Activated T-cell treated with anti-CD3 and anti-CD28 coated beads for 48 hours (primary cell): ENCODE results near the gene NBEA.
"Not testable (repeated sequence)": the region's sequence is repeated elsewhere in the genome, so short reads cannot be mapped to it uniquely, and the experiment has no call there.

Source experiments
- DNase-seq: peaks from one replicate; pipeline ENCODE4 v3.0.0-alpha.2; 2020; ENCODE audit warnings: low read depth

Gene NBEA

GRCh38 chr13:35672611-35673010, 730.5 kb downstream of the NBEA start:
- no peak for DNase-seq

DNA sequence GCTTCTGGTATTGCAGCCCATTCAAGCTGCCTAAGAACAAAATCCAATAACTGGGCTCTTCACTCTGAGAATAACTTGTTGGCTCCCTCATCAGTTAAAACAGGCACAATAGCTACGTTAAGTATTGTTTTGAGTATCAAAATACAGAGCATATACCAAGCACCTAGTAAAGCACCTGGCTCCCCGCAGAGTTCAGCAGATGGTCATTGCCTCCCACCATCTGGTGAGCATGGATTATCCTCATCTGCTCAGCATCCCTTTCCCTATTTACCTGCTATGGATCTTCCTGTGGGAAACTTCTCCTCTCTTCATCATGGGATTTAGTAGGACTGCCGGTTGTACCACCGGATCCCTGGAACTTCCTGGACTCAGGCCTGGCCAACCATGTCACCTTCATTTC, 733.6 kb downstream of the NBEA start:
- DNase-seq: no peak

- DNase-seq: not testable (repeated sequence)
Measured at GRCh38 chr13:35677863-35678262, 735.8 kb downstream of the NBEA start.

- DNase-seq: no peak
Measured at GRCh38 chr13:35681685-35682084, 739.6 kb downstream of the NBEA start.

- no peak for DNase-seq
Measured at GRCh38 chr13:35684432-35684831, 742.4 kb downstream of the NBEA start.

DNA sequence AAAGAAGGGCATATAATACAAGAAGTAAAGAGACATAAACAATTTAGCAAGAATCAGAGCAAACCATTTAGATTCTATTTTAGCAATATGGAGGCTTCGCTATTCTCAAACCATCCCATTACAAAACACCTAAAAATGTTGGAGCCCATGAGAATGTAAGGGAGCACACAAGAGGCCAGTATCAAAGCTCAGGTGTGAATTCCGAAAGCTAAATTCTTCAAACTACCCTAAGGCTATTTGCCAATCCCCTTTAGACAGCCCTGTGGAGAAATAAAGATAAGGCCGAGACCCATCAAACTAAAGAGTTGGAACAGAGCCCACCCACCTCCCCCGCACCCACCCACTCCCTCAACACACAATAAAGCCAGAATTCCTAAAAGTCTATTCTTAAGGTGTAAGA, 745.3 kb downstream of the NBEA start:
- DNase-seq: no peak

DNA sequence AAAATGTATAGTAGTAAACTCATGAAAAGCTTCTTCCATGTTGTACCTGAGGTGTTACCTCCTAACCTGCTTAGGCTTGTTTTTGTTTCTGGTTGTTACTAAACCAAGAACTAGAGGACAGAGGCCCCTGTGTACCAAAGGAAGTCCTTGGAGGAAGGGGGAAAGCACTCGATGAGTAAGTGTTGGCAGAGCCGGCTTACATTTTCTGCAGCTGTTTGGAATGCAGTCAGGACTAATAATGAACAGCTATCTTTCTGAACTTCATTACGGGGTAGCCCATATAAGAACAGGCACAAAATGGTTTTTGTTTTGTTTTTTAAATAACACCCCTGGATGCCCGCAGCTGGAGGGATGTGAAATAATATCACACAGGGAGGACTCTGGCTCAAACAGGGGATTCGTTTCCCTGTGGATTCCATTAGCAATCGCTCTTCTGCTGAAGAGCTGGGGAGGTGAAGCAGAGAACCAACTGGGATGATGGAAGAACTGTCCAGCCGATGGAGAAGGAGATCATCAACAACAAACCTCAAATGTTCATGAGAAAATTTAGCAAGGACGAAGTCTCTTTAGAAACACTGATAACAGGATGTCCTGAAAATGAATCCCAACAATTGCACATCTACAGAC, 748.6 kb downstream of the NBEA start:
- DNase-seq: no peak

- no peak for DNase-seq
Measured at GRCh38 chr13:35693134-35693784, 751.2 kb downstream of the NBEA start.

DNA sequence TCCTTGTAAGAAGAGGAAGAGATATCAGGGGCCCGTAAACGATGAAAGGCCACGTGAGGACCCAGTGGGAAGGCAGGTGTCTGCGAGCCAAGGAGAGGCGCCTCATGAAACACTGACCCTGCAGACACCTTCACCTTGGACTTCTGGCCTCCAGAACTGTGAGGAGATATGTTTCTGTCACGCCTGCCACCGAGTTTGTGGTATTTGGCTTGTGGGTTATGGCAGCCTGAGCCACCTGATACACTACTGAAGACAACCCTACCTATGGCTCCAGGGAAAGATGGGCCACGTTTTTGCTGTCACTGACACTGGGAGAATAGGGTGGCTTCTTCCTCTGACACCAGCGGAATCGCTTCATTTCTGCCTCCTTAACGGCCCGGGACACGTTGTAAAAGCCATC, 752.0 kb downstream of the NBEA start:
- DNase-seq: no peak

GRCh38 chr13:35694549-35695447, 752.7 kb downstream of the NBEA start:
- DNase-seq: no peak

- no peak for DNase-seq
Measured at GRCh38 chr13:35695448-35695770, 753.3 kb downstream of the NBEA start.

DNA sequence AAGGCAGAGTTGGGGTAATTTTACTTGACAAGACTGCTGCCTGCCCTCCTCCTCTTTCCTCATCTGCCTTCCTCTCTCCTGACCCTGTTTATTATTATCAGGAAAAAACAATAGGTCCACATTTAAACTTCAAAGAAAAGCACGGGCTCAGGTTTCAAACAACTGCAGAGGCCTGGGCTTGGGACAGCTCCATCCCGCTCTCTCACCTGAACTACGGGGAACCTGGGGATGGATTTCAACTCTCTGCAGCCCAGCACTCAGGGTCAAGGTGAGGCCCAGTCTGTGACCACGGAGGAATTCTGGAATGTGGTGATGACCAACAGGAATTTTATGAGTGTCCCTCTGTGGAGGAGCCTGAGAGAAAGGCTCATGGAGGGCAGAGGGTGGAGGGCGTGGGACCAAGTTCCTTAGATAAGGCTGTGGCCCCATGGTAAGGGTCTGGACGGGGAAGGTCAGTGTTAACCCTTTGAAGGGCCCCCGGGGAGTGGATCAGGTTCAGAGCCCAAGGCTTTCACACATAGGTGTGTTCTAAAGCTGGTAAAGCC, 755.2 kb downstream of the NBEA start:
- DNase-seq: no peak

GRCh38 chr13:35698911-35699576, 757.0 kb downstream of the NBEA start:
- DNase-seq: no peak

DNA sequence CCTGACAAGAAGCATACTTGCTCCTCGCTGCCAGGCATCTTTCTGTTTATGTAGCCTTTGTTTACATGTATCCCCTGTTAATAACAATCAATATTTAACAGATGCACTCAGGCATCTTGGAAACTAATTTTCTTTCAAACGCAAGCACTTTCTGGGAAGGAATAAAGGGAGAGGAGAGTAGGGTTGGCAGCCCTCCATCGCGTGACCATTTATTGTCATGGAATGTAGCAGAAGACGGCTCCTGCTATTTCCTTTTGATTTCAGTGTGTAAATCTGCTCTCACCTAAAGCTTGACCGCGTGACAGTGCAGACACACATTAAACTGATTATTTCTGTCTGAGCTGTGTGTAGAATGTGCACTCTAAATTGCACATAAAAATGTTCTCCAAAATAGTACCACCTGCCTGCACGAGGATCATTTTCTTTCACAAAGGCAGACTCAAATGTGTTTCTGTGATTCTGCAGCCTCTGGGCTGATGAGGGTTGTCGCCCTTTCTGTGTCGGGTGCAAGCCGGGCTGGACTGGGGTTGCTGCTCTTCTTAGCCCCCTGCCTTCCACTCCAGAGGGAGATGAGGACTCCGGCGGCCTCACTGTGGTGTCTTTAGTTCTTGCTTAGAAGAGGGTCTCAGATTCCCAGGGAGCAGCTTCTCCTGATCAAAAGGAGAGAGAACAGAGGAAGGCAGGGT, 757.9 kb downstream of the NBEA start:
- DNase-seq: no peak

GRCh38 chr13:35700671-35701070, 758.6 kb downstream of the NBEA start:
- no peak for DNase-seq

DNA sequence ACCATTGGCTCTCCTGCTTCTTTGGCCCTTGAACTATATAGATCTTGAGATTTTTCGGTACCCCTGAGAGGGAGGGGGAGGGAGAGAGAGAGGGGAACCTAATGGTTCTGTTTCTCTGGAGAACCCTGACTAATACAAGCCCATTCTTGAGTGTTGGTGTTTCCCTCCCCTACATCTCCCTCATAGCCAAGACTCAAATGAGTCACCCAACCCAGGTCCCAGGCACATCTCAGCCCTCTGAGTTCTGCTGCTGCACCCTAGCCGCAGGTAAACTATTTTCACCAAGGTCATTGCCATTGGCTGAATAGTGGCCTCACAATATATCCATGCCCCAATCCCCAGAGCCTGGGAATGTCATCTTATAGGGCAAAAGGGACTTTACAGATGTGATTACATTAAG, 760.2 kb downstream of the NBEA start:
- DNase-seq: no peak

GRCh38 chr13:35703061-35703460, 761.0 kb downstream of the NBEA start:
- no peak for DNase-seq

- DNase-seq: no peak
Measured at GRCh38 chr13:35704331-35704730, 762.3 kb downstream of the NBEA start.

DNA sequence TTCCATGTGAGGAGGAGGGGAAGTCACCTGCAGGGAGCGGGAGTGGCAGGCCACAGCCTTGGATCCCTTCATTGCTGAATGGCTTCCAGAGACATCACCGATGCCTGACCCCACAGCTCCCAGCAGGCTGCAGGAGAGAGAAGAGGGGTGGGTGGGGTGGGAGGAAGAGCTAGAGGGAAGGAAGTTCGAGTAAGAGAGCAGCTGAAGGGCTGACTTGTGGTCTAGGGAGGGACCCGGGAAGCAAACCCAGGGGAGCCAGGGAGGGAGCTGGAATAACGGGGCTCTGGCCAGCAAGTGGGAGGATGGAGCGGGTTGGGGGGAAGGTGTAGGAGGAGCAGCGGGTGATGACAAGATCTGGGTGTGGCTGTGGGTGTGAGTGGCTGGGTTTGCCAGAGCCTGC, 764.2 kb downstream of the NBEA start:
- no peak for DNase-seq

- no peak for DNase-seq
Measured at GRCh38 chr13:35706721-35707120, 764.7 kb downstream of the NBEA start.

- no peak for DNase-seq
Measured at GRCh38 chr13:35711909-35712308, 769.8 kb downstream of the NBEA start.
